Upper lobe of left lung (tissue), 6 donors: Measurements from ENCODE around the gene CCDC87. TPM values are rescaled to one million over a fixed set of nuclear protein-coding genes. Genes with fewer than 3 reads are reported as not detected.

Source experiments
- ATAC-seq, 2 donors: fragments of 200-7000 bp; cut with Tn5 transposase; one replicate each; pipeline ENCODE4 v1.9.1; 2022; ENCODE audit warnings: mild to moderate bottlenecking in 2 of 2, moderate library complexity in 2 of 2; ENCODE audit not compliant: low FRiP score in 2 of 2
- DNase-seq, 2 donors: peaks; one replicate each; pipeline ENCODE4 v3.0.0-alpha.2; 2019 to 2020
- H3K27ac ChIP-seq, 4 donors: fragments of 200-600 bp; sonication (generic); one replicate each; pipeline ENCODE4 v1.5.1; 2016 to 2019
- H3K27me3 ChIP-seq, 4 donors: fragments of 200-600 bp; sonication (generic); one replicate each; pipeline ENCODE4 v1.5.1; 2017 to 2019
- H3K36me3 ChIP-seq, 4 donors: fragments of 200-600 bp; sonication (generic); one replicate each; pipeline ENCODE4 v1.5.1; 2016 to 2019
- H3K4me1 ChIP-seq, 4 donors: fragments of 200-600 bp; sonication (generic); one replicate each; pipeline ENCODE4 v1.5.1; 2018 to 2019
- H3K4me3 ChIP-seq, 4 donors: fragments of 200-600 bp; sonication (generic); one replicate each; pipeline ENCODE4 v1.5.1; 2017 to 2019; ENCODE audit warnings: mild to moderate bottlenecking in 2 of 4, moderate library complexity in 1 of 4
- H3K9me3 ChIP-seq, 4 donors: fragments of 200-600 bp; sonication (generic); one replicate each; pipeline ENCODE4 v1.5.1; 2018 to 2019
- EP300 ChIP-seq, 4 donors: sonication (generic); formaldehyde crosslinking; IDR thresholded peaks; one replicate each; pipeline ENCODE4 v1.5.1; 2017; ENCODE audit warnings: antibody characterized with exemption in 4 of 4, control low read depth in 2 of 4
- POLR2A ChIP-seq, 4 donors: fragments of 450-650 bp; IDR thresholded peaks; one replicate each; pipeline ENCODE4 v1.5.1; 2016 to 2017; ENCODE audit warnings: antibody characterized with exemption in 4 of 4, mild to moderate bottlenecking in 2 of 4
- POLR2AphosphoS5 ChIP-seq, 2 donors: sonication (generic); formaldehyde crosslinking; IDR thresholded peaks; one replicate each; pipeline ENCODE4 v1.5.1; 2017; ENCODE audit warnings: antibody characterized with exemption in 2 of 2
- WGBS, 2 donors: methylation state at CpG; one replicate each; pipeline ENCODE4 v1.1.5; 2017 to 2018; 5-methylcytosine and 5-hydroxymethylcytosine counted together
- total RNA-seq, 6 donors: library from RNA; depleted of rRNA in 4 of 6; stranded (reverse); fragments of >200 nt in 4 of 6; gene quantifications; one replicate each; pipeline versions ENCODE4 v1.1.0 to v1.2.1, GENCODE V29; 2016 to 2021
- TF ChIP-seq, protein P1 (sequence below), 6 experiments: fragments of 450-650 bp in 4 of 6; fragments of 200-600 bp in 2 of 6; sonication (generic) in 2 of 6; IDR thresholded peaks; one replicate each; pipeline ENCODE4 v1.5.1; 2016 to 2019; ENCODE audit warnings: antibody characterized with exemption in 6 of 6
- donor health status: DM: no; HTN: no; CAD: no; lungs with moderate emphysema.
- donor health status: DM: no; HTN: yes; CAD: no; lungs with severe emphysema.

CCDC87 gene
- total RNA-seq, 6 donors from 2014 or later = 0.20 to 4.2 (median 0.44) TPM; not detected in 1

DNA sequence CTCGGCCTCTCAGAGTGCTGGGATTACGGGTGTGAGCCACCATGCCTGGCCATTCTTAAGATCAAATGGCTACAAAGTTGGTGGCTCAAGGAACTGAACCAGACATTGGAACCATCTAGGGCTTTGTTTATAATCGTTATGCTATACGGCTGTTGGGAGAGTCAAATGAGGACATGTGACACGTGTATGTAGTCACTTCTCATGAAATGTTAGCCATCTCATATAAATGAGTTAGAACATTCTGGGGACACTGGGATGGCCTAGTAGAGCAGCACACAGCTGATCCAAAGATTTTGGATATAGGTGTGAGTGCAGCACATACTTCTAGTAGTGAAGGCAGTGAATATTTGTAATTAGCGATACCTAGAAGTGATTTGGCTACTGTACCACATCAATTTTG lies 39.0 kb upstream of the CCDC87 start:
- 92 to 93% methylated on average over 6 of the region's 6 CpGs for WGBS, 2 donors

DNA sequence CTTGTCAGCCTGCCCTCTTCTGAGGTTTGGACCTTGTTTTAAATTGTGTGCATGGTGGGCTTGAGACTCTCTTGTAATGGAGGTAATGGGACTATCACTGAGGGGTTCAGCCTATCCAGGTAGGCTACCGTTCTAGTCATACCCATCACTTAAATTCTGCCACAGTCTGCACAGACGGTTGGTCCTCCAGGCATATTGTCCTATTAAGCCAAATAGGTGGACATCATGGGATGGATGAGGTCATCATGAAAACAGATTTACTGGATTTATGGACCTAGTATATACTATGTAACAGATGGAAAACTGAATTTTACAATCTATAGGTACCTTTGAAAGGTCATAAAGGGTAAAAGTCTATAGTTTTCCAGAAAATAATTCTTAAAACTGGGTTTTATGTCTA lies 36.5 kb upstream of the CCDC87 start:
- peaks cover 27 to 75% (median 49%) of the 10 kb centered on the region in 4 donors for H3K36me3 ChIP-seq
- no peak for ATAC-seq
- no peaks in the 10 kb centered on the region for H3K9me3 ChIP-seq
- TF ChIP-seq POLR2AphosphoS5 (IDR thresholded peaks at IDR 0.05) = no peak
- TF ChIP-seq, protein P1, sequence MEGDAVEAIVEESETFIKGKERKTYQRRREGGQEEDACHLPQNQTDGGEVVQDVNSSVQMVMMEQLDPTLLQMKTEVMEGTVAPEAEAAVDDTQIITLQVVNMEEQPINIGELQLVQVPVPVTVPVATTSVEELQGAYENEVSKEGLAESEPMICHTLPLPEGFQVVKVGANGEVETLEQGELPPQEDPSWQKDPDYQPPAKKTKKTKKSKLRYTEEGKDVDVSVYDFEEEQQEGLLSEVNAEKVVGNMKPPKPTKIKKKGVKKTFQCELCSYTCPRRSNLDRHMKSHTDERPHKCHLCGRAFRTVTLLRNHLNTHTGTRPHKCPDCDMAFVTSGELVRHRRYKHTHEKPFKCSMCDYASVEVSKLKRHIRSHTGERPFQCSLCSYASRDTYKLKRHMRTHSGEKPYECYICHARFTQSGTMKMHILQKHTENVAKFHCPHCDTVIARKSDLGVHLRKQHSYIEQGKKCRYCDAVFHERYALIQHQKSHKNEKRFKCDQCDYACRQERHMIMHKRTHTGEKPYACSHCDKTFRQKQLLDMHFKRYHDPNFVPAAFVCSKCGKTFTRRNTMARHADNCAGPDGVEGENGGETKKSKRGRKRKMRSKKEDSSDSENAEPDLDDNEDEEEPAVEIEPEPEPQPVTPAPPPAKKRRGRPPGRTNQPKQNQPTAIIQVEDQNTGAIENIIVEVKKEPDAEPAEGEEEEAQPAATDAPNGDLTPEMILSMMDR (IDR thresholded peaks at IDR 0.05) = no peak
- no peak for TF ChIP-seq POLR2A (IDR thresholded peaks at IDR 0.05)
- no peak for TF ChIP-seq EP300 (IDR thresholded peaks at IDR 0.05)
- WGBS, 2 donors = 91 to 97% methylated on average over 2 of the region's 2 CpGs
- peaks cover 0 to 13% (median 0%) of the 10 kb centered on the region in 4 donors for H3K4me1 ChIP-seq
- no peak for DNase-seq
- no peaks in the 10 kb centered on the region for H3K27me3 ChIP-seq
- H3K27ac ChIP-seq = no peak overlapping the region
- H3K4me3 ChIP-seq = no peak overlapping the region

More for the DNA sequence above, 39.0 kb upstream of the CCDC87 start:
- no peaks in the 10 kb centered on the region for H3K9me3 ChIP-seq
- H3K4me3 ChIP-seq = no peak overlapping the region
- ATAC-seq = no peak
- H3K36me3 ChIP-seq = peaks cover 5 to 55% (median 26%) of the 10 kb centered on the region in 4 donors
- no peak overlapping the region for H3K27ac ChIP-seq
- no peak for DNase-seq
- peaks cover 0 to under 1% (median 0%) of the 10 kb centered on the region in 4 donors for H3K4me1 ChIP-seq
- no peaks in the 10 kb centered on the region for H3K27me3 ChIP-seq
- TF ChIP-seq, protein P1 (IDR thresholded peaks at IDR 0.05) = no peak
- TF ChIP-seq POLR2A (IDR thresholded peaks at IDR 0.05) (no peak), POLR2AphosphoS5 (IDR thresholded peaks at IDR 0.05) (no peak), EP300 (IDR thresholded peaks at IDR 0.05) (no peak)

DNA sequence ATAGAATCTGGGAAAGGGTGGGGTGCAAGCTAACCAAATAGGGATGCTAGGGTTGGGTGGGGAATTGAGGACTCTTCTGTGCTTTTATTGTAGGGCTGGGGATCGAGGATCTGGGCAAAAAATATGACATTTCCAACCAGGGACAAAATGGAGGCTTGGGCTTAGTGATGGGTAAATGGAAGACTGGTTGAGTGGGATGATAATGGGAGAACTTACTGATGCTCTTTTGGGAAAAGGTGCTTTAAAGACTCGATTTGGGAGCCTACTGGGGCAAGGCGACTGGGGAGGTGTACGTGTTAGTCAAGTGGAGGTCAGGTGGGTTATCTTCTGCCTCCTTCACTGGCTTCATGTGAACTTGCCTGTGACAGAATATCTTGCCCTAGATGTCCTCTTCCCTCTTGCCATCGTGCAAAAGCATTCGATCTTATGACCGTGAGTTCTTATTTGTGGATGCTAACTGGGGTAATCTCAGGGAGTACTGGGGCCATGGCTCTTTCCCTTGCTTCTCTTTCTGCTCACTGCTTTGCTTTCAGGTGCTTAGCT lies 35.3 kb upstream of the CCDC87 start:
- ATAC-seq = no peak
- no peak for DNase-seq
- no peaks in the 10 kb centered on the region for H3K27me3 ChIP-seq
- 90 to 96% methylated on average over 7 of the region's 7 CpGs for WGBS, 2 donors
- peaks cover 32 to 79% (median 55%) of the 10 kb centered on the region in 4 donors for H3K36me3 ChIP-seq
- TF ChIP-seq, protein P1 (IDR thresholded peaks at IDR 0.05) = no peak
- TF ChIP-seq EP300 (IDR thresholded peaks at IDR 0.05) = no peak
- TF ChIP-seq POLR2A (IDR thresholded peaks at IDR 0.05) = no peak
- no peak for TF ChIP-seq POLR2AphosphoS5 (IDR thresholded peaks at IDR 0.05)
- peaks cover 3 to 24% (median 5%) of the 10 kb centered on the region in 4 donors for H3K4me1 ChIP-seq
- H3K4me3 ChIP-seq = no peak overlapping the region
- H3K9me3 ChIP-seq = no peaks in the 10 kb centered on the region
- H3K27ac ChIP-seq = no peak overlapping the region

DNA sequence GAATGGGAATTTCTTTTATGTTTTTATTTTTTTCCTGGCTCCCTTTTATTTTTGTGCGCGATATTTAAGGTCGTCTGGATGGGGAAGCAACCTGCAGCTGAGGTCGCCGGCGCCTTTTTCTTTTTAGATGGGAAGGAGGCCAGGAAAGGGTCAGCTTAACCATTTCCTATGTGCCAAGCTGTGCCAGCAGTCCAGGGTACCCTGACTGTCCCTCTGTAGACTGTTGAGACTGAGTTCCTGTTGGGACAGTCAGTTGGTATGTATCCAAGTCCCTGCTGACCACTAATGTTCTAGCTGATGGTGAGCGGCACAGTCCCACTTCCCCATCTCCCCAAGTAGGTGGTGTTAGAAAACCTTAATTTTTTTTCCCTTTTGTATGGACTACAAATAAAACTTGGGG lies 34.1 kb upstream of the CCDC87 start:
- H3K27me3 ChIP-seq = no peaks in the 10 kb centered on the region
- H3K4me1 ChIP-seq = peaks cover 15 to 36% (median 15%) of the 10 kb centered on the region in 4 donors
- WGBS, 2 donors = 88 to 91% methylated on average over 7 of the region's 7 CpGs
- H3K27ac ChIP-seq = no peak overlapping the region
- no peak overlapping the region for H3K4me3 ChIP-seq
- peaks cover 32 to 86% (median 55%) of the 10 kb centered on the region in 4 donors for H3K36me3 ChIP-seq
- TF ChIP-seq, protein P1 (IDR thresholded peaks at IDR 0.05) = no peak
- TF ChIP-seq POLR2AphosphoS5 (IDR thresholded peaks at IDR 0.05) (no peak), EP300 (IDR thresholded peaks at IDR 0.05) (no peak), POLR2A (IDR thresholded peaks at IDR 0.05) (no peak)
- ATAC-seq (peak in 1 of 2 donors; percentile 46), DNase-seq (no peak)
- H3K9me3 ChIP-seq = no peaks in the 10 kb centered on the region

DNA sequence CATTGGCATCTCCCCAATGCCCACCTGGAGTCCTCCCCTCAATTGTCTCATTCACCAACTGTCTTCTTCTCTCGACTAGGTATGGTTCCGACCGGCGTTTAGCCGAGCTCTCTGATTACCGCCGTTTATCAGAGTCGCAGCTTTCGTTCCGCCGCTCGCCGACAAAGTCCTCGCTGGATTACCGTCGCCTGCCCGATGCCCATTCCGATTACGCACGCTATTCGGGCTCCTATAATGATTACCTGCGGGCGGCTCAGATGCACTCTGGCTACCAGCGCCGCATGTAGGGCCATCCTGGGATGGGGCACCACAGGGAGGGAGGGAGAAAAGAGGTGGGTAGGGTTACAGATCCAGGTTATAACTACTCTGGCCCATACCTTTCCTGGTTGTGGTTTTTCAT lies 33.5 kb upstream of the CCDC87 start:
- TF ChIP-seq POLR2A (IDR thresholded peaks at IDR 0.05) (no peak), EP300 (IDR thresholded peaks at IDR 0.05) (no peak), POLR2AphosphoS5 (IDR thresholded peaks at IDR 0.05) (no peak)
- TF ChIP-seq, protein P1 (IDR thresholded peaks at IDR 0.05) = no peak
- Histone ChIP-seq H3K9me3 (no peaks in the 10 kb centered on the region), H3K27ac (no peak overlapping the region), H3K36me3 (peaks cover 32 to 83% (median 55%) of the 10 kb centered on the region in 4 donors), H3K27me3 (no peaks in the 10 kb centered on the region), H3K4me1 (peaks cover 20 to 42% (median 20%) of the 10 kb centered on the region in 4 donors), H3K4me3 (no peak overlapping the region)
- ATAC-seq = no peak
- 98 to 99% methylated on average over 25 of the region's 25 CpGs for WGBS, 2 donors
- DNase-seq = no peak
